ENCODE data around the gene NSUN4. TPM values are rescaled to one million over a fixed set of nuclear protein-coding genes. Genes with fewer than 3 reads are reported as not detected.
"Not testable (repeated sequence)": the region's sequence is repeated elsewhere in the genome, so short reads cannot be mapped to it uniquely, and the experiment has no call there.

NSUN4 gene
- total RNA-seq, 1 donor: 22.9 TPM

- peak; percentile 62 for DNase-seq (ENCODE audit: low read depth)
- peak; percentile 49 for TF ChIP-seq CTCF (IDR thresholded peaks at IDR 0.05; ENCODE audit: insufficient read depth, low read depth, low read length)
- no peak overlapping the region for H3K4me3 ChIP-seq (ENCODE audit: low read depth, low read length)
These were observed 7.1 kb upstream of the NSUN4 start for GRCh38 chr1:46333300-46334029.

- DNase-seq (ENCODE audit: low read depth): no peak
- H3K4me3 ChIP-seq (ENCODE audit: low read depth, low read length): no peak overlapping the region
These were observed 6.6 kb upstream of the NSUN4 start for GRCh38 chr1:46334030-46334384.

GRCh38 chr1:46335081-46335480, 5.5 kb upstream of the NSUN4 start:
- no peak for DNase-seq (ENCODE audit: low read depth)
- H3K4me3 ChIP-seq (ENCODE audit: low read depth, low read length): no peak overlapping the region
- TF ChIP-seq CTCF (IDR thresholded peaks at IDR 0.05; ENCODE audit: insufficient read depth, low read depth, low read length): no peak

More at GRCh38 chr1:46334030-46334384, 6.6 kb upstream of the NSUN4 start:
- no peak for TF ChIP-seq CTCF (IDR thresholded peaks at IDR 0.05; ENCODE audit: insufficient read depth, low read depth, low read length)

- not testable (repeated sequence) for H3K4me3 ChIP-seq (ENCODE audit: low read depth, low read length); DNase-seq (ENCODE audit: low read depth)
These were observed 3.2 kb upstream of the NSUN4 start for GRCh38 chr1:46337409-46337808.

- DNase-seq (ENCODE audit: low read depth): no peak
- TF ChIP-seq CTCF (IDR thresholded peaks at IDR 0.05; ENCODE audit: insufficient read depth, low read depth, low read length): no peak
- peak overlapping the region; percentile 92 for H3K4me3 ChIP-seq (ENCODE audit: low read depth, low read length)
These were observed 846 bp downstream of the NSUN4 start for GRCh38 chr1:46341222-46342083.

- H3K4me3 ChIP-seq (ENCODE audit: low read depth, low read length): no peak overlapping the region
- peak; percentile 71 for DNase-seq (ENCODE audit: low read depth)
- peak; percentile 46 for TF ChIP-seq CTCF (IDR thresholded peaks at IDR 0.05; ENCODE audit: insufficient read depth, low read depth, low read length)
These were observed 1.6 kb downstream of the NSUN4 start for GRCh38 chr1:46342084-46342656.

Data from fibroblast of villous mesenchyme (primary cell).